A549 (cell line): ENCODE results near the gene TROAP. TPM values are rescaled to one million over a fixed set of nuclear protein-coding genes. Genes with fewer than 3 reads are reported as not detected.

Experiments
- ATAC-seq, 2 experiments: fragments of 200-7000 bp in 1 of 2; fragments of >200 bp in 1 of 2; cut with Nextera tagmentation in 1 of 2; cut with Tn5 transposase in 1 of 2; 3 replicates each; pipeline versions ENCODE4 v1.8.0 to v1.9.1; 2018 to 2020; ENCODE audit warnings: mild to moderate bottlenecking in 1 of 2, moderate library complexity in 1 of 2
- CTCF ChIA-PET: fragments of 300-600 bp; sonication (Branson Sonifier 250); formaldehyde crosslinking; extraction: SDS; loops from one replicate; lab custom pipeline; 2021; ENCODE audit warnings: antibody characterized with exemption, inconsistent platforms; lab: Yijun Ruan, JAX
- POLR2A ChIA-PET: fragments of 350-600 bp; formaldehyde crosslinking; extraction: SDS; loops from one replicate; lab custom pipeline; 2021; ENCODE audit warnings: antibody characterized with exemption, inconsistent platforms; lab: Yijun Ruan, JAX
- DNase-seq, 2 experiments: peaks; one replicate each; pipeline versions ENCODE4 v3.0.0 to v3.0.0-alpha.2; 2011 to 2016; ENCODE audit warnings: low read depth in 1 of 2, low spot score in 1 of 2
- FAIRE-seq: peaks from 2 replicates; lab custom pipeline; 2011; peaks lifted over from hg19 to GRCh38; lab: Jason Lieb, UNC
- H3K27ac ChIP-seq, 2 experiments: fragments of >200 bp; sonication (Bioruptor Twin); formaldehyde crosslinking; 3 replicates each; pipeline ENCODE4 v1.5.1; 2016 to 2017
- H3K4me1 ChIP-seq: fragments of >200 bp; sonication (Bioruptor Twin); formaldehyde crosslinking; 3 replicates; pipeline ENCODE4 v1.6.1; 2016
- H3K4me2 ChIP-seq: fragments of >200 bp; sonication (Bioruptor Twin); formaldehyde crosslinking; 3 replicates; pipeline ENCODE4 v1.6.1; 2016
- H3K4me3 ChIP-seq: fragments of >200 bp; sonication (Bioruptor Twin); formaldehyde crosslinking; 3 replicates; pipeline ENCODE4 v1.5.1; 2016
- H3K9me3 ChIP-seq: fragments of >200 bp; sonication (Bioruptor Twin); formaldehyde crosslinking; 3 replicates; pipeline ENCODE4 v1.6.1; 2016
- ATOH8 ChIP-seq: fragments of 250-450 bp; sonication (Bioruptor Pico); IDR thresholded peaks from 2 replicates; pipeline ENCODE4 v1.5.0; 2020; ENCODE audit warnings: low read depth, mild to moderate bottlenecking, moderate library complexity
- CBX8 ChIP-seq: fragments of 200-600 bp; sonication (generic); IDR thresholded peaks from 2 replicates; pipeline ENCODE4 v1.6.1; 2016
- CHD2 ChIP-seq: fragments of 150-350 bp; IDR thresholded peaks from 2 replicates; pipeline ENCODE4 v1.6.1; 2014; ENCODE audit warnings: low read length; ENCODE audit not compliant: partially characterized antibody
- CTCF ChIP-seq: fragments of >200 bp; sonication (Bioruptor Twin); formaldehyde crosslinking; IDR thresholded peaks from 3 replicates; pipeline ENCODE4 v1.5.1; 2016
- E2F6 ChIP-seq: IDR thresholded peaks from 2 replicates; pipeline ENCODE4 v1.6.1; 2012; ENCODE audit warnings: low read depth, borderline replicate concordance
- EHMT2 ChIP-seq: fragments of 200-600 bp; sonication (generic); IDR thresholded peaks from 2 replicates; pipeline ENCODE4 v1.6.1; 2016; ENCODE audit warnings: antibody characterized with exemption, low read depth, mild to moderate bottlenecking, moderate library complexity
- ELK1 ChIP-seq: fragments of 150-350 bp; IDR thresholded peaks from 2 replicates; pipeline ENCODE4 v1.6.1; 2014; ENCODE audit warnings: low read depth, mild to moderate bottlenecking, low read length
- FOSB ChIP-seq: fragments of 250-450 bp; sonication (Bioruptor Pico); IDR thresholded peaks from 2 replicates; pipeline ENCODE4 v1.5.0; 2020; ENCODE audit warnings: mild to moderate bottlenecking, moderate library complexity
- HOXB5 ChIP-seq: fragments of 250-450 bp; sonication (Bioruptor Pico); IDR thresholded peaks from 2 replicates; pipeline ENCODE4 v1.5.0; 2020; ENCODE audit warnings: mild to moderate bottlenecking, moderate library complexity
- JUN ChIP-seq, 2 experiments: fragments of >200 bp; sonication (Bioruptor Twin); formaldehyde crosslinking; IDR thresholded peaks; 2 replicates in 1 of 2; 3 replicates in 1 of 2; pipeline ENCODE4 v1.6.1; 2016 to 2017
- JUNB ChIP-seq: fragments of >200 bp; sonication (Bioruptor Twin); formaldehyde crosslinking; IDR thresholded peaks from 2 replicates; pipeline ENCODE4 v1.6.1; 2016
- NR3C1 ChIP-seq: fragments of >200 bp; sonication (Bioruptor Twin); formaldehyde crosslinking; IDR thresholded peaks from 3 replicates; pipeline ENCODE4 v1.6.1; 2017
- POLR2AphosphoS2 ChIP-seq: conservative IDR thresholded peaks from 2 replicates; pipeline ENCODE4 v1.6.1; 2012; ENCODE audit warnings: low read length, improper control_type of control experiment, inconsistent platforms
- REST ChIP-seq: fragments of 200-600 bp; sonication (generic); IDR thresholded peaks from 2 replicates; pipeline ENCODE4 v1.6.1; 2016; ENCODE audit warnings: antibody characterized with exemption, mild to moderate bottlenecking, moderate library complexity
- RFX5 ChIP-seq: fragments of 450-650 bp; IDR thresholded peaks from 2 replicates; pipeline ENCODE4 v1.7.1; 2014; ENCODE audit warnings: antibody characterized with exemption, mild to moderate bottlenecking, moderate library complexity
- SREBF2 ChIP-seq: fragments of 450-650 bp; IDR thresholded peaks from 2 replicates; pipeline ENCODE4 v1.6.1; 2014; ENCODE audit warnings: mild to moderate bottlenecking, moderate library complexity
- WGBS: methylation state at CpG from one replicate; pipeline ENCODE4 v1.1.6; 2017; ENCODE audit errors: missing lambda C conversion rate; 5-methylcytosine and 5-hydroxymethylcytosine counted together
- polyA plus RNA-seq, 4 experiments: library from polyadenylated mRNA; depleted of rRNA in 3 of 4; stranded (reverse); fragments of >200 nt; fragmentation: RNase III in 1 of 4; extraction: RNeasy Plus Mini Kit Qiagen cat#74134 plus additional on column Dnase treatment in 1 of 4; gene quantifications; 2 replicates in 3 of 4; 3 replicates in 1 of 4; pipeline ENCODE4 v1.2.3, GENCODE V29; 2011 to 2017

Gene TROAP
- polyA plus RNA-seq, 2 of the 4 experiments (the other 2 are of a cell fraction) = 50.0 to 55.5 TPM

GRCh38 chr12:49338830-49339463, 15.9 kb downstream of the TROAP start:
- POLR2A ChIA-PET = no interaction called here
- 35% methylated on average over 6 of the region's 6 CpGs for WGBS
- TF ChIP-seq SREBF2 (no peak), E2F6 (no peak), ATOH8 (CRISPR knock-in tag) (no peak), CTCF (no peak), ELK1 (no peak), POLR2AphosphoS2 (no peak)
- TF ChIP-seq, all 56 proteins: peak for 0
- FAIRE-seq = no peak
- CTCF ChIA-PET = interaction anchor here (1.0 to 6.1 kb wide), 10 partner anchors 11 to 142 kb away, joined by 3 to 104 read pairs (median 10); partner anchors contain the start of genes DNAJC22, PRPH and TROAP
- no peak for ATAC-seq
- no peak overlapping the region for H3K4me2 ChIP-seq
- H3K27ac ChIP-seq = peak overlapping the region in 1 of 2 experiments; percentile 42; a peak in 1 of 6 replicates
- H3K4me3 ChIP-seq = no peak overlapping the region
- H3K4me1 ChIP-seq = peaks cover 25% of the 10 kb centered on the region
- no peaks in the 10 kb centered on the region for H3K9me3 ChIP-seq
- no peak for DNase-seq

- ChIA-PET POLR2A (no interaction called here), CTCF (interaction anchor here (1.0 to 6.1 kb wide), 7 partner anchors 11 to 55 kb away, joined by 3 to 104 read pairs (median 4); partner anchors contain the start of gene DNAJC22)
- FAIRE-seq (no peak), DNase-seq (no peak), ATAC-seq (no peak)
- Histone ChIP-seq H3K27ac (peak overlapping the region in 1 of 2 experiments; percentile 42; a peak in 1 of 6 replicates), H3K9me3 (no peaks in the 10 kb centered on the region), H3K4me3 (no peak overlapping the region), H3K4me2 (no peak overlapping the region), H3K4me1 (peaks cover 25% of the 10 kb centered on the region)
- 51% methylated on average over 5 of the region's 5 CpGs for WGBS
- no peak for TF ChIP-seq HOXB5 (CRISPR knock-in tag)
- no peak for TF ChIP-seq JUN (IDR thresholded peaks at IDR 0.05)
- no peak for TF ChIP-seq RFX5
- no peak for TF ChIP-seq REST
- no peak for TF ChIP-seq FOSB
- no peak for TF ChIP-seq NR3C1
- TF ChIP-seq EHMT2 = no peak
- no peak for TF ChIP-seq ELK1
- no peak for TF ChIP-seq CBX8
- TF ChIP-seq JUNB = no peak
- TF ChIP-seq CHD2 = no peak
Observed at GRCh38 chr12:49339464-49339861, 16.4 kb downstream of the TROAP start.
